H4 (cell line): ENCODE results near the gene WWOX. TPM values are rescaled to one million over a fixed set of nuclear protein-coding genes. Genes with fewer than 3 reads are reported as not detected.

Source experiments
- DNase-seq: peaks from one replicate; pipeline ENCODE4 v3.0.0-alpha.2; 2015; ENCODE audit warnings: low spot score
- total RNA-seq: library from RNA; depleted of rRNA; stranded (reverse); fragments of >200 nt; shearing (Covaris generic); gene quantifications from 2 replicates; pipeline ENCODE4 v1.2.3, GENCODE V29; 2014

WWOX gene
- total RNA-seq, 1 experiment from 2014 or later: 25.4 TPM

- no peak for DNase-seq
Observed at GRCh38 chr16:78945336-78945735, 845.9 kb downstream of the WWOX start.

- no peak for DNase-seq
Observed at GRCh38 chr16:78946556-78946955, 847.1 kb downstream of the WWOX start.

GRCh38 chr16:78950768-78951167 is 851.3 kb downstream of the WWOX start:
- DNase-seq: no peak

- DNase-seq: no peak
Observed at GRCh38 chr16:78952630-78953029, 853.2 kb downstream of the WWOX start.

- DNase-seq: no peak
Observed at GRCh38 chr16:78953526-78953925, 854.1 kb downstream of the WWOX start.

- no peak for DNase-seq
Observed at GRCh38 chr16:78955206-78955605, 855.8 kb downstream of the WWOX start.

- DNase-seq: no peak
Observed at GRCh38 chr16:78956859-78957258, 857.4 kb downstream of the WWOX start.

- no peak for DNase-seq
Observed at GRCh38 chr16:78957317-78958100, 858.1 kb downstream of the WWOX start.

GRCh38 chr16:78961464-78961863 is 862.0 kb downstream of the WWOX start:
- DNase-seq: no peak

GRCh38 chr16:78962457-78962929 is 863.0 kb downstream of the WWOX start:
- no peak for DNase-seq

GRCh38 chr16:78967948-78968347 is 868.5 kb downstream of the WWOX start:
- no peak for DNase-seq

- DNase-seq: no peak
Observed at GRCh38 chr16:78969721-78970120, 870.3 kb downstream of the WWOX start.

- DNase-seq: no peak
Observed at GRCh38 chr16:78970650-78971049, 871.2 kb downstream of the WWOX start.

GRCh38 chr16:78972006-78972405 is 872.6 kb downstream of the WWOX start:
- no peak for DNase-seq

- DNase-seq: no peak
Observed at GRCh38 chr16:78972986-78973385, 873.5 kb downstream of the WWOX start.

GRCh38 chr16:78976212-78976611 is 876.8 kb downstream of the WWOX start:
- peak; percentile 22 for DNase-seq

GRCh38 chr16:78980825-78981224 is 881.4 kb downstream of the WWOX start:
- DNase-seq: no peak

- no peak for DNase-seq
Observed at GRCh38 chr16:78982096-78982744, 882.8 kb downstream of the WWOX start.

GRCh38 chr16:78984324-78984723 is 884.9 kb downstream of the WWOX start:
- peak; percentile 6 for DNase-seq

- DNase-seq: no peak
Observed at GRCh38 chr16:78984887-78985464, 885.5 kb downstream of the WWOX start.

GRCh38 chr16:78985716-78986605 is 886.5 kb downstream of the WWOX start:
- no peak for DNase-seq

- peak; percentile 19 for DNase-seq
Observed at GRCh38 chr16:78987666-78988065, 888.2 kb downstream of the WWOX start.
